Upper lobe of left lung (tissue), 6 donors: ENCODE results near the gene ELAVL2. TPM values are rescaled to one million over a fixed set of nuclear protein-coding genes. Genes with fewer than 3 reads are reported as not detected.
A peak's percentile ranks its signal among the peaks of the same experiment; 100 is the strongest.

Experiments
- ATAC-seq, 2 donors: fragments of 200-7000 bp; cut with Tn5 transposase; one replicate each; pipeline ENCODE4 v1.9.1; 2022; ENCODE audit warnings: mild to moderate bottlenecking in 2 of 2, moderate library complexity in 2 of 2; ENCODE audit not compliant: low FRiP score in 2 of 2
- DNase-seq, 2 donors: peaks; one replicate each; pipeline ENCODE4 v3.0.0-alpha.2; 2019 to 2020
- H3K27ac ChIP-seq, 4 donors: fragments of 200-600 bp; sonication (generic); one replicate each; pipeline ENCODE4 v1.5.1; 2016 to 2019
- H3K27me3 ChIP-seq, 4 donors: fragments of 200-600 bp; sonication (generic); one replicate each; pipeline ENCODE4 v1.5.1; 2017 to 2019
- H3K36me3 ChIP-seq, 4 donors: fragments of 200-600 bp; sonication (generic); one replicate each; pipeline ENCODE4 v1.5.1; 2016 to 2019
- H3K4me1 ChIP-seq, 4 donors: fragments of 200-600 bp; sonication (generic); one replicate each; pipeline ENCODE4 v1.5.1; 2018 to 2019
- H3K4me3 ChIP-seq, 4 donors: fragments of 200-600 bp; sonication (generic); one replicate each; pipeline ENCODE4 v1.5.1; 2017 to 2019; ENCODE audit warnings: mild to moderate bottlenecking in 2 of 4, moderate library complexity in 1 of 4
- H3K9me3 ChIP-seq, 4 donors: fragments of 200-600 bp; sonication (generic); one replicate each; pipeline ENCODE4 v1.5.1; 2018 to 2019
- CTCF ChIP-seq, 6 experiments: fragments of 450-650 bp in 4 of 6; fragments of 200-600 bp in 2 of 6; sonication (generic) in 2 of 6; IDR thresholded peaks; one replicate each; pipeline ENCODE4 v1.5.1; 2016 to 2019; ENCODE audit warnings: antibody characterized with exemption in 6 of 6
- EP300 ChIP-seq, 4 donors: sonication (generic); formaldehyde crosslinking; IDR thresholded peaks; one replicate each; pipeline ENCODE4 v1.5.1; 2017; ENCODE audit warnings: antibody characterized with exemption in 4 of 4, control low read depth in 2 of 4
- POLR2A ChIP-seq, 4 donors: fragments of 450-650 bp; IDR thresholded peaks; one replicate each; pipeline ENCODE4 v1.5.1; 2016 to 2017; ENCODE audit warnings: antibody characterized with exemption in 4 of 4, mild to moderate bottlenecking in 2 of 4
- POLR2AphosphoS5 ChIP-seq, 2 donors: sonication (generic); formaldehyde crosslinking; IDR thresholded peaks; one replicate each; pipeline ENCODE4 v1.5.1; 2017; ENCODE audit warnings: antibody characterized with exemption in 2 of 2
- WGBS, 2 donors: methylation state at CpG; one replicate each; pipeline ENCODE4 v1.1.5; 2017 to 2018; 5-methylcytosine and 5-hydroxymethylcytosine counted together
- total RNA-seq, 6 donors: library from RNA; depleted of rRNA in 4 of 6; stranded (reverse); fragments of >200 nt in 4 of 6; gene quantifications; one replicate each; pipeline versions ENCODE4 v1.1.0 to v1.2.1, GENCODE V29; 2016 to 2021
- donor health status: DM: no; HTN: no; CAD: no; lungs with moderate emphysema.
- donor health status: DM: no; HTN: yes; CAD: no; lungs with severe emphysema.

Gene ELAVL2
- under 1 TPM in 1 of 6 donors, not detected in 5; 0.27 TPM for total RNA-seq

DNA sequence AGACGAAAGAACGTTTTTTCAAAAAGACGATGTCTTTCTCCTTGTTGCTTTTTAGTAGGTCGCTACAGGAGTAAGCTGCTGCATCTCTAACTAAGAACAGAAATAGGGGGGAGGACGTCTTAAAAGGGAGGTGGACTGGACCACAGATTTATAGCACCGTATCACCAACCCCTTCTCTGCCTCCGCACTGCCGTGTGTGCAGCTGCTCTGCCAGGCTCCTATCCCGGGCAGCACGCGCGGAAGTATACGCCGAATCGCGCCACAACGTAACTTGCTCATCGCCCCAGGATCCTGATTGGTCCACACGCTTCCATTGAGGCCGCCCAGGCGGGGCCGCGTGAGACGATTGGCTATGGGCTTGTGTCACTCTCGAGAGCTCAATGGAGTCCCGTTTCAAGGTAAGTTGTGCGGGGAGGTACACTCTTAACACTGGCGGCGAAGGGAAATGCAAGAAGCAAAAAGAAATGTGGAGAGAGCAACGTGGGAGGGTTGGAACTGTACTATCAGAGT lies at the start of gene ELAVL2:
Gene ELAVL2, minus strand, starts transcription at position 121 of the 510 bp plus-strand sequence. CDS start 64,006 bp downstream, outside the sequence.
- DNase-seq (peak; percentile 76 to 92), ATAC-seq (peak; percentile 87 to 94)
- TF ChIP-seq POLR2A (IDR thresholded peaks at IDR 0.05) (no peak), CTCF (IDR thresholded peaks at IDR 0.05) (no peak)
- peaks cover 5 to 34% (median 17%) of the 10 kb centered on the region in 4 donors for H3K4me1 ChIP-seq
- peak within 1 kb of the TSS in 3 of 4 donors; percentile 16 to 39 (median 37) for H3K4me3 ChIP-seq
- 4 to 8% methylated on average over 22 to 30 of the region's 30 CpGs for WGBS, 2 donors
- no peak within 1 kb of the TSS for H3K27ac ChIP-seq
- H3K36me3 ChIP-seq: no peaks in the 10 kb centered on the region
- no peaks in the 10 kb centered on the region for H3K9me3 ChIP-seq
- peaks cover 0 to 35% (median 18%) of the 10 kb centered on the region in 4 donors for H3K27me3 ChIP-seq

- no peak for DNase-seq
- no peak overlapping the region for H3K4me3 ChIP-seq
- no peaks in the 10 kb centered on the region for H3K36me3 ChIP-seq
- H3K27ac ChIP-seq: no peak overlapping the region
- WGBS, 2 donors: 61 to 75% methylated on average over 3 of the region's 3 CpGs
- ATAC-seq: no peak
- H3K27me3 ChIP-seq: no peaks in the 10 kb centered on the region
- TF ChIP-seq POLR2AphosphoS5 (IDR thresholded peaks at IDR 0.05): no peak
- TF ChIP-seq POLR2A (IDR thresholded peaks at IDR 0.05): no peak
- no peak for TF ChIP-seq EP300 (IDR thresholded peaks at IDR 0.05)
- no peak for TF ChIP-seq CTCF (IDR thresholded peaks at IDR 0.05)
- H3K4me1 ChIP-seq: no peaks in the 10 kb centered on the region
- H3K9me3 ChIP-seq: no peaks in the 10 kb centered on the region
These were observed 32.2 kb upstream of the ELAVL2 start for GRCh38 chr9:23858234-23858633.

DNA sequence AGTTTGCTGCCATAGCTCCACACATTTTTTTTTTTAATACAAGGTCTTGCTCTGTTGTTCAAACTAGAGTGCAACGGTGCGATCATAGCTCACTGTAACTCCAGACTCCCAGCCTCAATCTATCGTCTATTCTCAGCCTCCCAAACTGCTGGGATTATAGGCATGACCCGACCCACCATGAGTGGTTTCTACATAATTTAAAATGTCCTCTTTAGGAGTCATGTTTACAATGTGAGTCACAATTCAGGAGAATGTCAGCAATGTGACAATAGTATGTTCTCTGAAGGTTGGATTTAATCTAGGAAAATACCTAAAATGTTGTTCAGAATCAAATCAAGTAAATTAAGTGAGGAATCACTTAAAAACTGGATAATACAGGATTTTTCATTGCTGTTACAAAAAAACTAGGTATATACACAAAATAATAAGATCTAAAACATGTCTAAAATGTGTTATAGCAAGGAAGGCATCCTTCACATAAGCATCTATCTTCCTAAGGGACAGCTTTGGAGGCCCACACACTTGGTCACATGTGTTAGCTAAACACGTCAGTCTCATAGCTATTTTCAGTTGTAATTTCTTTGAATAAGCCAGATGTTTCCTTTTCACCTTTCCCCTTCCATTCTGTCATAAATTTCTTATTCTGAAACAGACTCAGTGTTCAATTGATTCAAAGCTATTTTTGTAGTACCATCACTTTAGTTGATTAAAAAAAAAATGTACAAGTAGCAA lies 30.0 kb upstream of the ELAVL2 start:
- TF ChIP-seq POLR2AphosphoS5 (IDR thresholded peaks at IDR 0.05) (no peak), POLR2A (IDR thresholded peaks at IDR 0.05) (no peak), EP300 (IDR thresholded peaks at IDR 0.05) (no peak), CTCF (IDR thresholded peaks at IDR 0.05) (no peak)
- H3K27me3 ChIP-seq: no peaks in the 10 kb centered on the region
- no peak overlapping the region for H3K4me3 ChIP-seq
- WGBS, 2 donors: 67 to 69% methylated on average over 5 of the region's 5 CpGs
- peaks cover 0 to 6% (median 4%) of the 10 kb centered on the region in 4 donors for H3K4me1 ChIP-seq
- H3K9me3 ChIP-seq: no peaks in the 10 kb centered on the region
- H3K27ac ChIP-seq: no peak overlapping the region
- ATAC-seq: no peak
- H3K36me3 ChIP-seq: no peaks in the 10 kb centered on the region
- no peak for DNase-seq

- Histone ChIP-seq H3K4me3 (peak overlapping the region in 3 of 4 donors; percentile 19 to 41 (median 40)), H3K36me3 (no peaks in the 10 kb centered on the region), H3K9me3 (no peaks in the 10 kb centered on the region), H3K4me1 (peaks cover 0 to 16% (median 7%) of the 10 kb centered on the region in 4 donors), H3K27me3 (no peaks in the 10 kb centered on the region), H3K27ac (no peak overlapping the region)
- peak; percentile 73 to 81 for ATAC-seq
- TF ChIP-seq POLR2A (IDR thresholded peaks at IDR 0.05) (no peak), EP300 (IDR thresholded peaks at IDR 0.05) (no peak), CTCF (IDR thresholded peaks at IDR 0.05) (no peak), POLR2AphosphoS5 (IDR thresholded peaks at IDR 0.05) (no peak)
- WGBS, 2 donors: 7% methylated on average over 56 to 58 of the region's 62 CpGs
- DNase-seq: peak in 1 of 2 donors; percentile 85
These were observed 24.9 kb upstream of the ELAVL2 start for GRCh38 chr9:23850690-23851629.
